ENCODE measurements around the gene SH2D3C. TPM values are rescaled to one million over a fixed set of nuclear protein-coding genes. Genes with fewer than 3 reads are reported as not detected.

SH2D3C gene
- total RNA-seq, 1 experiment from 2014 or later, result not detected

GRCh38 chr9:127794001-127794791 is 15.7 kb upstream of the SH2D3C start:
- no peak for DNase-seq (ENCODE audit: unreplicated experiment)
- intact Hi-C loops (cut with micrococcal nuclease), result no loop called here
- no TSS peak for BruUV-seq (replicated peaks)
- no peak for TF ChIP-seq CTCF (IDR thresholded peaks at IDR 0.05; ENCODE audit: unreplicated experiment)
- Mint-ChIP-seq H3K27me3 (ENCODE audit: insufficient read depth, unreplicated experiment) (no peaks in the 10 kb centered on the region), H3K4me3 (ENCODE audit: unreplicated experiment) (no peak overlapping the region), H3K4me1 (ENCODE audit: insufficient read depth, unreplicated experiment) (no peaks in the 10 kb centered on the region), H3K36me3 (ENCODE audit: insufficient read depth, unreplicated experiment) (peaks cover 44% of the 10 kb centered on the region), H3K27ac (ENCODE audit: low read depth, unreplicated experiment) (no peak overlapping the region), H3K9me3 (ENCODE audit: unreplicated experiment) (no peaks in the 10 kb centered on the region)
- CTCF ChIA-PET, result interaction anchor here (0.6 to 1.5 kb wide), 2 partner anchors 9 to 18 kb away, joined by 3 to 4 read pairs; no protein-coding TSS in a partner anchor
- POLR2A ChIA-PET, result interaction anchor here (0.6 kb wide), 1 partner anchor 293 kb away, joined by 3 read pairs; no protein-coding TSS in a partner anchor

GRCh38 chr9:127793093-127793708 is 14.7 kb upstream of the SH2D3C start:
- no peak for TF ChIP-seq CTCF (IDR thresholded peaks at IDR 0.05; ENCODE audit: unreplicated experiment)
- no peak overlapping the region for H3K4me3 Mint-ChIP-seq (ENCODE audit: unreplicated experiment)
- H3K9me3 Mint-ChIP-seq (ENCODE audit: unreplicated experiment), result no peaks in the 10 kb centered on the region
- H3K4me1 Mint-ChIP-seq (ENCODE audit: insufficient read depth, unreplicated experiment), result no peaks in the 10 kb centered on the region
- ChIA-PET POLR2A (interaction anchor here (0.6 to 1.1 kb wide), 5 partner anchors 8 to 292 kb away, joined by 3 to 6 read pairs (median 3); no protein-coding TSS in a partner anchor), CTCF (interaction anchor here (0.5 to 1.5 kb wide), 6 partner anchors 8 to 185 kb away, joined by 3 to 4 read pairs (median 3); no protein-coding TSS in a partner anchor)
- H3K27ac Mint-ChIP-seq (ENCODE audit: low read depth, unreplicated experiment), result no peak overlapping the region
- H3K36me3 Mint-ChIP-seq (ENCODE audit: insufficient read depth, unreplicated experiment), result peaks cover 54% of the 10 kb centered on the region
- intact Hi-C loops (cut with micrococcal nuclease), result no loop called here
- BruUV-seq (replicated peaks), result no TSS peak
- DNase-seq (ENCODE audit: unreplicated experiment), result no peak
- H3K27me3 Mint-ChIP-seq (ENCODE audit: insufficient read depth, unreplicated experiment), result no peaks in the 10 kb centered on the region

GRCh38 chr9:127792417-127793031 is 14.1 kb upstream of the SH2D3C start:
- POLR2A ChIA-PET, result interaction anchor here (0.6 to 1.1 kb wide), 7 partner anchors 9 to 396 kb away, joined by 3 to 6 read pairs (median 3); no protein-coding TSS in a partner anchor
- no peak for TF ChIP-seq CTCF (IDR thresholded peaks at IDR 0.05; ENCODE audit: unreplicated experiment)
- Mint-ChIP-seq H3K4me3 (ENCODE audit: unreplicated experiment) (no peak overlapping the region), H3K27me3 (ENCODE audit: insufficient read depth, unreplicated experiment) (no peaks in the 10 kb centered on the region), H3K36me3 (ENCODE audit: insufficient read depth, unreplicated experiment) (peaks cover 60% of the 10 kb centered on the region), H3K27ac (ENCODE audit: low read depth, unreplicated experiment) (no peak overlapping the region), H3K4me1 (ENCODE audit: insufficient read depth, unreplicated experiment) (peaks cover 1% of the 10 kb centered on the region), H3K9me3 (ENCODE audit: unreplicated experiment) (no peaks in the 10 kb centered on the region)
- no peak for DNase-seq (ENCODE audit: unreplicated experiment)
- intact Hi-C loops (cut with micrococcal nuclease), result no loop called here
- no TSS peak for BruUV-seq (replicated peaks)
- CTCF ChIA-PET, result interaction anchor here (0.6 to 1.4 kb wide), 6 partner anchors 41 to 182 kb away, joined by 3 to 5 read pairs (median 4); no protein-coding TSS in a partner anchor

- CTCF ChIA-PET, result interaction anchor here (1.1 kb wide), 1 partner anchor 130 kb away, joined by 6 read pairs; no protein-coding TSS in a partner anchor
- DNase-seq (ENCODE audit: unreplicated experiment), result no peak
- POLR2A ChIA-PET, result no interaction called here
- Mint-ChIP-seq H3K36me3 (ENCODE audit: insufficient read depth, unreplicated experiment) (peaks cover 71% of the 10 kb centered on the region), H3K27me3 (ENCODE audit: insufficient read depth, unreplicated experiment) (no peaks in the 10 kb centered on the region), H3K4me1 (ENCODE audit: insufficient read depth, unreplicated experiment) (peaks cover 9% of the 10 kb centered on the region), H3K4me3 (ENCODE audit: unreplicated experiment) (no peak overlapping the region), H3K9me3 (ENCODE audit: unreplicated experiment) (no peaks in the 10 kb centered on the region), H3K27ac (ENCODE audit: low read depth, unreplicated experiment) (no peak overlapping the region)
- intact Hi-C loops (cut with micrococcal nuclease), result no loop called here
- TF ChIP-seq CTCF (IDR thresholded peaks at IDR 0.05; ENCODE audit: unreplicated experiment), result no peak
- no TSS peak for BruUV-seq (replicated peaks)
Observed at GRCh38 chr9:127791085-127791484, 12.6 kb upstream of the SH2D3C start.
